GM21825 (cell line): ENCODE measurements around the gene SUPT20HL1.
A peak's percentile ranks its signal among the peaks of the same experiment; 100 is the strongest.
"Not testable (repeated sequence)": the region's sequence is repeated elsewhere in the genome, so short reads cannot be mapped to it uniquely, and the experiment has no call there.

ENCODE experiments used
- ATAC-seq: cut with Tn5 transposase; IDR thresholded peaks from one replicate; pipeline ENCODE4 v1.9.1; 2021; ENCODE audit warnings: mild to moderate bottlenecking, moderate library complexity; ENCODE audit not compliant: unreplicated experiment

SUPT20HL1 gene

GRCh38 chrX:24360272-24360671 is at the start of gene SUPT20HL1:
Gene SUPT20HL1 (plus strand): TSS chrX:24360639. CDS start chrX:24362761, 2,122 bp downstream.
- no peak for ATAC-seq

GRCh38 chrX:24310916-24311315 is 49.5 kb upstream of the SUPT20HL1 start:
- not testable (repeated sequence) for ATAC-seq

GRCh38 chrX:24311507-24312248 is 48.8 kb upstream of the SUPT20HL1 start:
- ATAC-seq: not testable (repeated sequence)

- not testable (repeated sequence) for ATAC-seq
These were observed 48.2 kb upstream of the SUPT20HL1 start for GRCh38 chrX:24312249-24312607.

- ATAC-seq: no peak
These were observed 46.3 kb upstream of the SUPT20HL1 start, which contains the start of gene SUPT20HL2 for GRCh38 chrX:24314019-24314635. Gene SUPT20HL2 (minus strand): TSS chrX:24314069. CDS start chrX:24313315, 754 bp downstream.

GRCh38 chrX:24316111-24316510 is 44.3 kb upstream of the SUPT20HL1 start:
- no peak for ATAC-seq

GRCh38 chrX:24317567-24317966 is 42.9 kb upstream of the SUPT20HL1 start:
- ATAC-seq: no peak

- ATAC-seq: no peak
These were observed 38.6 kb upstream of the SUPT20HL1 start for GRCh38 chrX:24321741-24322395.

GRCh38 chrX:24325231-24325630 is 35.2 kb upstream of the SUPT20HL1 start:
- ATAC-seq: no peak

GRCh38 chrX:24332878-24333277 is 27.6 kb upstream of the SUPT20HL1 start:
- no peak for ATAC-seq

GRCh38 chrX:24333371-24333770 is 27.1 kb upstream of the SUPT20HL1 start:
- ATAC-seq: no peak

- ATAC-seq: no peak
These were observed 26.0 kb upstream of the SUPT20HL1 start for GRCh38 chrX:24334461-24334860.

- no peak for ATAC-seq
These were observed 24.6 kb upstream of the SUPT20HL1 start for GRCh38 chrX:24335871-24336270.

- ATAC-seq: no peak
These were observed 20.5 kb upstream of the SUPT20HL1 start for GRCh38 chrX:24339911-24340310.

GRCh38 chrX:24340501-24340900 is 19.9 kb upstream of the SUPT20HL1 start:
- no peak for ATAC-seq

GRCh38 chrX:24341795-24342194 is 18.6 kb upstream of the SUPT20HL1 start:
- ATAC-seq: no peak

GRCh38 chrX:24343719-24344118 is 16.7 kb upstream of the SUPT20HL1 start:
- peak; percentile 73 for ATAC-seq

GRCh38 chrX:24347881-24348280 is 12.6 kb upstream of the SUPT20HL1 start:
- ATAC-seq: no peak

- ATAC-seq: no peak
These were observed 10.2 kb upstream of the SUPT20HL1 start for GRCh38 chrX:24350217-24350616.

- no peak for ATAC-seq
These were observed 5.3 kb upstream of the SUPT20HL1 start for GRCh38 chrX:24355095-24355494.

GRCh38 chrX:24357106-24357505 is 3.3 kb upstream of the SUPT20HL1 start:
- ATAC-seq: no peak
